Neural cell (in vitro differentiated cells): ENCODE measurements around the gene HVCN1. TPM values are rescaled to one million over a fixed set of nuclear protein-coding genes. Genes with fewer than 3 reads are reported as not detected.
A peak's percentile ranks its signal among the peaks of the same experiment; 100 is the strongest.

ENCODE experiments used
- H2AFZ ChIP-seq: fragments of 200-600, 300-800 bp; sonication (generic), shearing (Covaris generic); 2 replicates; pipeline ENCODE4 v1.6.0; 2014; ENCODE audit warnings: low read depth, mild to moderate bottlenecking, antibody characterized with exemption, low read length, moderate library complexity
- H3F3A ChIP-seq: fragments of 200-600 bp; shearing (Covaris generic); 2 replicates; pipeline ENCODE4 v1.6.1; 2016; ENCODE audit warnings: mild to moderate bottlenecking, moderate library complexity, mixed read lengths, antibody characterized with exemption, low read length; ENCODE audit not compliant: insufficient read depth, poor library complexity, severe bottlenecking
- H3K27ac ChIP-seq: fragments of 200-600, 300-800 bp; sonication (generic), shearing (Covaris generic); 2 replicates; pipeline ENCODE4 v1.5.1; 2014; ENCODE audit warnings: mild to moderate bottlenecking, low read length, moderate library complexity
- H3K27me3 ChIP-seq: fragments of 300-800, 200-600 bp; sonication (generic), shearing (Covaris generic); 2 replicates; pipeline ENCODE4 v1.6.0; 2014; ENCODE audit warnings: mild to moderate bottlenecking, low read depth, low read length, moderate library complexity; ENCODE audit not compliant: insufficient read depth
- H3K36me3 ChIP-seq: fragments of 300-800, 200-600 bp; sonication (generic), shearing (Covaris generic); 2 replicates; pipeline ENCODE4 v1.5.1; 2014; ENCODE audit warnings: mild to moderate bottlenecking, antibody characterized with exemption, low read length, moderate library complexity; ENCODE audit not compliant: insufficient read depth
- H3K4me2 ChIP-seq: fragments of 300-800, 200-600 bp; sonication (generic), shearing (Covaris generic); 2 replicates; pipeline ENCODE4 v1.6.0; 2014; ENCODE audit warnings: mild to moderate bottlenecking, low read length
- H3K4me3 ChIP-seq: fragments of 300-800, 200-600 bp; sonication (generic), shearing (Covaris generic); 2 replicates; pipeline ENCODE4 v1.5.1; 2014; ENCODE audit warnings: mild to moderate bottlenecking, low read length, moderate library complexity
- H3K79me2 ChIP-seq: fragments of 200-600 bp; shearing (Covaris generic); replicated peaks from 2 replicates; pipeline ENCODE4 v1.6.0; 2014; ENCODE audit warnings: mild to moderate bottlenecking, low read length, moderate library complexity; ENCODE audit not compliant: insufficient read depth
- H3K9ac ChIP-seq: fragments of 300-800, 200-600 bp; sonication (generic), shearing (Covaris generic); 2 replicates; pipeline ENCODE4 v1.6.1; 2016; ENCODE audit warnings: mild to moderate bottlenecking, low read length, mixed read lengths
- H3K9me2 ChIP-seq: fragments of 200-600 bp; shearing (Covaris generic); 2 replicates; pipeline ENCODE4 v1.6.1; 2016; ENCODE audit warnings: mild to moderate bottlenecking, low read length, mixed read lengths; ENCODE audit not compliant: insufficient read depth
- H3K9me3 ChIP-seq: fragments of 200-600, 300-800 bp; sonication (generic), shearing (Covaris generic); 2 replicates; pipeline ENCODE4 v1.6.1; 2016; ENCODE audit warnings: mild to moderate bottlenecking, mixed run types, low read length, moderate library complexity, mixed read lengths
- H4K20me1 ChIP-seq: fragments of 200-600 bp; shearing (Covaris generic); 2 replicates; pipeline ENCODE4 v1.6.1; 2016; ENCODE audit warnings: mild to moderate bottlenecking, mixed run types; ENCODE audit not compliant: insufficient read depth
- CTCF ChIP-seq: fragments of 450-650 bp; IDR thresholded peaks from 2 replicates; pipeline ENCODE4 v1.5.1; 2014; ENCODE audit warnings: antibody characterized with exemption, mild to moderate bottlenecking, moderate library complexity; ENCODE audit not compliant: poor library complexity, severe bottlenecking
- EP300 ChIP-seq: fragments of 450-650 bp; conservative IDR thresholded peaks from 2 replicates; pipeline ENCODE4 v1.6.1; 2014; ENCODE audit warnings: antibody characterized with exemption, mild to moderate bottlenecking, moderate library complexity; ENCODE audit not compliant: poor library complexity, severe bottlenecking
- EZH2 ChIP-seq: fragments of 200-600, 300-800 bp; shearing (Covaris generic), sonication (generic); IDR thresholded peaks from 2 replicates; pipeline ENCODE4 v1.6.1; 2014; ENCODE audit warnings: antibody characterized with exemption, low read length, borderline replicate concordance, mild to moderate bottlenecking; ENCODE audit not compliant: insufficient read depth, poor library complexity, severe bottlenecking
- MXI1 ChIP-seq: fragments of 450-650 bp; conservative IDR thresholded peaks from 2 replicates; pipeline ENCODE4 v1.6.1; 2014; ENCODE audit warnings: antibody characterized with exemption, mild to moderate bottlenecking; ENCODE audit not compliant: poor library complexity, severe bottlenecking
- POLR2AphosphoS5 ChIP-seq: IDR thresholded peaks from 2 replicates; pipeline ENCODE4 v1.6.1; 2012
- RAD21 ChIP-seq: fragments of 450-650 bp; conservative IDR thresholded peaks from 2 replicates; pipeline ENCODE4 v1.6.1; 2014; ENCODE audit warnings: antibody characterized with exemption, mild to moderate bottlenecking, moderate library complexity
- REST ChIP-seq: IDR thresholded peaks from 2 replicates; pipeline ENCODE4 v1.6.1; 2012; ENCODE audit warnings: borderline replicate concordance
- SMC3 ChIP-seq: fragments of 450-650 bp; conservative IDR thresholded peaks from 2 replicates; pipeline ENCODE4 v1.6.1; 2014; ENCODE audit warnings: antibody characterized with exemption, mild to moderate bottlenecking, moderate library complexity; ENCODE audit not compliant: poor library complexity
- TAF1 ChIP-seq: IDR thresholded peaks from 2 replicates; pipeline ENCODE4 v1.6.1; 2012; ENCODE audit warnings: low read depth
- polyA plus RNA-seq: library from polyadenylated mRNA; depleted of rRNA; stranded (reverse); fragments of >200 nt; gene quantifications from 2 replicates; pipeline ENCODE4 v1.2.3, GENCODE V29; 2014

Gene HVCN1
- polyA plus RNA-seq, 1 donor from 2014 or later = not detected

GRCh38 chr12:110616471-110617115 lies 72.3 kb downstream of the HVCN1 start:
- no peak for TF ChIP-seq REST
- TF ChIP-seq SMC3 = no peak
- TF ChIP-seq CTCF = no peak
- no peak for TF ChIP-seq POLR2AphosphoS5
- no peak for TF ChIP-seq RAD21
- TF ChIP-seq MXI1 = no peak
- no peak for TF ChIP-seq TAF1
- no peak for TF ChIP-seq EZH2
- TF ChIP-seq EP300 = no peak
- H4K20me1 ChIP-seq = no peaks in the 10 kb centered on the region
- no peaks in the 10 kb centered on the region for H3F3A ChIP-seq
- no peak overlapping the region for H3K27ac ChIP-seq
- no peak overlapping the region for H2AFZ ChIP-seq
- peaks cover 7% of the 10 kb centered on the region for H3K79me2 ChIP-seq
- H3K9me2 ChIP-seq = no peaks in the 10 kb centered on the region
- no peaks in the 10 kb centered on the region for H3K27me3 ChIP-seq
- no peaks in the 10 kb centered on the region for H3K36me3 ChIP-seq
- no peak overlapping the region for H3K4me2 ChIP-seq
- no peak overlapping the region for H3K4me3 ChIP-seq
- H3K9me3 ChIP-seq = no peaks in the 10 kb centered on the region
- H3K9ac ChIP-seq = no peak overlapping the region

- no peak for TF ChIP-seq REST
- no peak for TF ChIP-seq POLR2AphosphoS5
- no peak for TF ChIP-seq EP300
- no peak for TF ChIP-seq EZH2
- TF ChIP-seq SMC3 = no peak
- TF ChIP-seq MXI1 = no peak
- TF ChIP-seq CTCF = no peak
- no peak for TF ChIP-seq RAD21
- no peak for TF ChIP-seq TAF1
- H3K4me3 ChIP-seq = peak overlapping the region; percentile 80
- H3K9me3 ChIP-seq = no peaks in the 10 kb centered on the region
- no peaks in the 10 kb centered on the region for H3K27me3 ChIP-seq
- H4K20me1 ChIP-seq = no peaks in the 10 kb centered on the region
- H2AFZ ChIP-seq = no peak overlapping the region
- H3K36me3 ChIP-seq = no peaks in the 10 kb centered on the region
- no peak overlapping the region for H3K9ac ChIP-seq
- H3K79me2 ChIP-seq = peaks cover 7% of the 10 kb centered on the region
- H3K4me2 ChIP-seq = no peak overlapping the region
- no peaks in the 10 kb centered on the region for H3K9me2 ChIP-seq
- H3K27ac ChIP-seq = no peak overlapping the region
- H3F3A ChIP-seq = no peaks in the 10 kb centered on the region
These were observed 73.7 kb downstream of the HVCN1 start for GRCh38 chr12:110615171-110615570.
